Coronary artery (tissue), 2 donors: Measurements from ENCODE around the gene FHIT.

ENCODE experiments used
- DNase-seq: peaks from one replicate; pipeline ENCODE4 v3.0.0-alpha.2; 2017; ENCODE audit warnings: low spot score
- H3K27ac ChIP-seq, 2 donors: fragments of 200-600 bp; sonication (generic); one replicate each; pipeline ENCODE4 v1.5.1; 2016 to 2019
- H3K4me3 ChIP-seq: fragments of 200-600 bp; sonication (generic); 2 replicates; pipeline ENCODE4 v1.5.1; 2016; ENCODE audit warnings: mild to moderate bottlenecking, moderate library complexity
- CTCF ChIP-seq: fragments of 200-600 bp; sonication (generic); IDR thresholded peaks from one replicate; pipeline ENCODE4 v1.5.1; 2019; ENCODE audit warnings: antibody characterized with exemption

The FHIT gene

DNA sequence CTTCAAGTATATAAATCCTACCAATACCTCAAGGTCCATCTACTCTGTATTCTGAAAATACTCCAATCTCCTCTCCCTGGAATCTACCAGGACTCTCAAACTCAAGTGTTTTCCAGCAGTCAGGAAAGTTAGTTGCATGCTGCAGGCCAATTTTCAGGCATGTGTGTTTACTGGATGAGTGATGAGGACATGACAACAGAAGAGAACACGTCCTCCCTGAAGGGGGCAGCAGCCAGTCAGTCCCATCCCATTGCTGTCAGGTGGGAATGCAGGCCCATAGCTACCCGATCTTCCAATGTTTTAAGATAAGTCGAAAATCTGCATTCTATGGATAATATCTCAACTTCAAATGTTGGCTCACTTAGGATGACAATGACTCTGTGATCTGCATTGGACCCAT lies 496.2 kb downstream of the FHIT start:
- TF ChIP-seq CTCF, result no peak
- Histone ChIP-seq H3K4me3 (no peak overlapping the region), H3K27ac (no peak overlapping the region)
- no peak for DNase-seq

DNA sequence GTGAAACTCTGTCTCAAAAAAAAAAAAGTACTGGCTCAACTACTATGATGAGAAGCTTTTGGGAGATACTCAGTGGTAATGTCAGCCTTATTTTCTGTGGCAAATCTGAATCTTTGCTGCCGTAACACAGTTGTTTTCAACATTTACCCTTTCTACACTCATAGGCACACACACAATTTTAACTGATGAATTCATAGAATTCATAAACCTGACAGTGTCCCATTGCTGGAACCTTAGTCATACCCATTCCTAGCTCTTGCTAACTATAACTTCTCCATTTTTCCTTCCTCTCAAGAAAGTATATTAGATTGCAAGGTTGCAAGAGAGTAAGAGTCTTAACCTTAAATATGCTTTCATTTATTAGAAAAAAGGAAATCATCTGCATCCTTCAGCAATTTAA lies 496.6 kb downstream of the FHIT start:
- Histone ChIP-seq H3K27ac (no peak overlapping the region), H3K4me3 (no peak overlapping the region)
- no peak for TF ChIP-seq CTCF
- no peak for DNase-seq

GRCh38 chr3:60752809-60753208 lies 498.4 kb downstream of the FHIT start:
- Histone ChIP-seq H3K4me3 (no peak overlapping the region), H3K27ac (no peak overlapping the region)
- TF ChIP-seq CTCF, result no peak
- DNase-seq, result no peak

GRCh38 chr3:60746695-60747416 lies 504.4 kb downstream of the FHIT start:
- Histone ChIP-seq H3K4me3 (no peak overlapping the region), H3K27ac (no peak overlapping the region)
- DNase-seq, result no peak
- no peak for TF ChIP-seq CTCF

DNA sequence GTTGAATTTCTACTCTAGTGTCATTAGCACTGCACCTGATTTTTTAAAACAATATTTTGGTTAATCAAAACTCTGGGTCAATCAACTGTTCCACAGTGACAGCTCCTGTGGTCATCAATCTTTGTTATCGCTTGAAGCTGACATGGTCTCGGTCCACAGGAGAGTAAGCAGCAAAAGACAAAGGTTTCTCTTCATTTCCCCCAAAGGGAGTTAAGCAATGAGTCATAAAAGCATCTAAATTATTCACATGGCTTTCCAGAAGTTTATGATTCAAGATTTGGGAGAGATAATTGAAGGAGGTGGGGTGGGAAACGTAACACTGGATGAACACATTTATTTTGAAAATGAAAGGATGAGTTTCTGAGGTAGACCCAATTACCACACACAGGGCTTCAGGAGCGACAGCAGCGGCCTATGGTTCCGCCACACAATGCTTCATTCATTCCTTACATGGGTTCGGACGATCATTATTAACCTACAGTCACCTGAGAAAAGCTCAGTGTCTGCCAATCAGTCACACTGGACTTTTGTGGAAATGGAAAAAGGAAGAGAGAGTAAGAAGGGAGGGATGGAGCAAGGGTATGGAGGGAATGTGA lies 505.1 kb downstream of the FHIT start:
- TF ChIP-seq CTCF, result no peak
- no peak for DNase-seq
- Histone ChIP-seq H3K4me3 (no peak overlapping the region), H3K27ac (no peak overlapping the region)

- no peak for TF ChIP-seq CTCF
- no peak overlapping the region for H3K27ac ChIP-seq
- DNase-seq, result no peak
These were observed 507.6 kb downstream of the FHIT start for GRCh38 chr3:60743631-60744164.

DNA sequence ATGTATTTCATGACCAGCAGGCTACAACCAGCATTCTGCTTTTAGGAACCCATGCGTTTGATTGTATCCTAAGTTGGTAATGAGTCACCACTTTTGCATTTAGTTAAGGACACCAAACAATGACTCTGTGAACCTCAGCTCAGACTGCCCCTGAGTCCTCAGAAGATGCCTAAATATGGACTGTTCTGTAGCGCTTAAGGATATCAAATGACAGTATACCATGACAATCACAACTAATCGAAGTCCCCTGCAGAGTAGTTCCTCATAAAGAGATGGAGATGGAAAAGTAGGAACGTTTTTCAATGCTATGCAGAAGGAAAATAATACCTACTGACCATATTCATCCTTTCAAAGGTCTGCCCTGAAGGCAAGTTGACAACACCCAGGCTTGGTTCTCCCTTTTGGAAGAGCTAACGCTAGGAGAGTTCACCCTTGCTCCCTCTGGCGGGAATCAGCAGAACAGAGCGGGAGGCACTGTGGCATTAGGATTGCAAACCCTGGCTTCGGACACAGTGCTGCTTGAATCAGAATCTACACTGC lies 508.6 kb downstream of the FHIT start:
- no peak for TF ChIP-seq CTCF
- Histone ChIP-seq H3K4me3 (no peak overlapping the region), H3K27ac (no peak overlapping the region)
- no peak for DNase-seq

More at GRCh38 chr3:60743631-60744164, 507.6 kb downstream of the FHIT start:
- no peak overlapping the region for H3K4me3 ChIP-seq
